Embryonic facial prominence (tissue), 1 donor: ENCODE measurements around the gene PLEKHG5.

Experiments used
- DNase-seq: peaks from one replicate; pipeline ENCODE4 v3.0.0-alpha.2; 2016; ENCODE audit errors: extremely low spot score

The PLEKHG5 gene

DNA sequence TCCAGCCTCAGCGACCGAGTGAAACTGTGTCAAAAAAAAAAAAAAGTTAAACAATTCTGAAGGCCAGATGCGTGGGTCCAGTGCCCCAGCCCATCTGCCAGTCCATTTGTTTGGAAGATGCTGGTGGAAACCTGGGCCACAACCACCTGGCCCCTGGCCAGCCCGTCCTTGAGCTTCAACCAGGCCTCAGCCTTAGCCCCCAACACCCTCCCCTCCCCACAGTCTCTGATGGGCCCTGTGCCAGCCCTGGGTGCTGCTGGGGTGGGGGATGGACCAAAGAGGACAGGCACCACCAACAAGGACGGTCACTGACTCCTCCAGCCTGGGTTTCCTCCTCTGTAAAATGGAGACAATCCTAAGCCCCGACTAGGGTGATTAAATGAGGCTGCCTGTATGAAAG lies 19.6 kb upstream of the PLEKHG5 start:
- no peak for DNase-seq

- no peak for DNase-seq
Measured at GRCh38 chr1:6510493-6510892, 19.0 kb upstream of the PLEKHG5 start.

DNA sequence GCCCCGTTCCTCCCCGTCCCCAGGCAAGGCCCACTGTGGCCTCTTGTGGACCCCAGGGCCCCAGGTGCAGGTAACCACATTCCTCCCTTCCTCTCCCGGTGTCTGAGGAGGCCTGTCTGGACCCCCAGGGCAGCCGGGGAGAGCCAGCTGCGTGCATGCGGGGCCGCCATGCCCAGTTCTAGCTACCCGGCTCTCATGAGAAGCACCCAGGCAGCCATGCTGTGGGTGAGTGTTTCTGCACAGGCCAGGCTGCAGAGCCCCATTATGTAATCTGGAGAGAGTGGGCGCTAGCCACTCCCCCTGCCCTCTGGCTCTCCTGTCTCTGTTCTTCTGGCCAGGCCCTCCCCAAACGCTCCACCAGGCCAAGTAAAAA lies 18.4 kb upstream of the PLEKHG5 start:
- DNase-seq: no peak

DNA sequence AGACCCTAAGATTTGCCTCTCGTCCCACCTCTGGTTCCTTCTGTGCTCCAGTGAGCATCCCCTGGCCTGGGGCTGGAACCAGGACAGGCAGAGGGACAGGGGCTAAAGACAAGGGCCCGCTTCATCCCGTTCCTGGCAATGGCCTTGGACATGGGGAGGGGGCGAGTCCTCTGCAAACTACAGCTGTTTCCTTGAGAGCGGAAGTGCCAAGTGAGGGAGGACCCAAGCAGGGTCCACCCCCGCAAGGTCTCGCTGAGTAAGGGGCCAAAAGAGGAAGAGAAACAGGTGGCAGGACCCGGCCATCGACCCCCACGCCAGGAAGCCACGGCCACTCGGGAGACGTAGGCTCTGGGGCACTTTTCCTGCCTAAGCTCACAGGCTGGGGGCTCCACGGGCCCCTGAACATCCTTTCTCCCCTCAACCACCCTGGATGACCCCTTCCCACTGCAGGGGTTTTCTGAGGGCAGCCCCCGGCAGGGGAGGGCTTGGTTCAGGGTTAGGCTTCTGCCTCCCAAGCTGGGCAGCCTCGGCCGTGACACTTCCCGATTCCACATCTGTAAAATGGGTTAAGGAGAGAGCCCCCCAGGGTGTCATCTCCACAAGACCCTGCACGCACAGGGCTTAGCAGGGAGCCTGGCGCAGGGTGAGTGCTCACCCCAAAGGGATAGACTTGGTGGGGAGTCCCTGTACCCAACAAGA lies 17.9 kb upstream of the PLEKHG5 start:
- no peak for DNase-seq

- no peak for DNase-seq
Measured at GRCh38 chr1:6508816-6509189, 17.3 kb upstream of the PLEKHG5 start.

DNA sequence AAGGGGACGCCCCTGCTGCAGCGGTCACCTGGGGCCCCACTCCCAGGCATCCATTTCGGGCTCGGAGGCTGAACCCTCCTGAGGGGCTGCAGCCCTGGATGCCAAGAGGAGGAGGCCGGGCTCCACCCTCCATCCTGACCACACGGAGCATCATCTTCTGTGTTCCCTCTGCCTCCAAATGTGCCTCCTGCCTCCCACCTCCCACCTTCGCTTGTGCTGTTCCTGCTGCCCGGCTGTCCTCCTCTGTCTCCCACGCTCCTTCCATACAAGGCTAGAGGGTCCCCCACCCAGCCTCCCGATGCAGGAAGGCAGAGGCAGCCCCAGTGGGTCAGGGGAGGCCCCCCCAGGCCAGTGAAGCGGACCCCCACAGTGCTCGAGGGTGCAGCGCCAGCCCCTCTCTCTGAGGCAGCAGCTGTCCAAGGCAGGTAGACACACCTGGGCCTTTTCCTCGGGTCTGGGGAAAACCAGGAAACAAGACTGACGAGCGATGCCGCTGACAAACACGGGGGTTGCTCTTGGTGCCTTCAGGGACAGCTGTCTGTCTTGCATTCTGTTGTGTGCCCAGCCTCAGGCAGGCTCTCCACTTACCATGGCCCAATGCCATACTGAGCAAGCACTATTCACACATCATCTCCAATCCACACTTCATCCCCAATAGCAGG lies 16.8 kb upstream of the PLEKHG5 start:
- DNase-seq: no peak

DNA sequence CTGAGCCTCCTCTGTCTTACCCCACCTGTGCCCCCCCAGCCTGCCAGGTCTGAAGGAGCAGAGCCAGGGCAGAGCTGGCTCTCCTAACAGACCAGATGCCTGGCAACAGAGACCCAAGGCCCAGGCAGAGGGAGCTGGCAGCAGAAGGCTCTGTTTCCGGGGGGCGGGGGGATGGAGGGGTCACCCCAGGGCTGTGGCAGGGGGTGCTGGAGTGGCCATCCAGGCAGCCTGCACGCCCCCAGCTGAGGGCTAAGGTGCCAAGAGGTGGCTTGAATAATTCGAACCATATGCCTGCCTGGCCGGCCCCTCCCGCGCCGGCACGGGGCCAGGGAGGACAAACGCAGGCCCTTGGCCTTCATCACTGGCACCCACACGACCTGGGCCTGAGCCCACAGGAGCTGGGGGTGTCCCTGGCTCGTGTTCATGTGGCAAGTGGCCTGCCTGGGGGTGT lies 16.0 kb upstream of the PLEKHG5 start:
- no peak for DNase-seq

DNA sequence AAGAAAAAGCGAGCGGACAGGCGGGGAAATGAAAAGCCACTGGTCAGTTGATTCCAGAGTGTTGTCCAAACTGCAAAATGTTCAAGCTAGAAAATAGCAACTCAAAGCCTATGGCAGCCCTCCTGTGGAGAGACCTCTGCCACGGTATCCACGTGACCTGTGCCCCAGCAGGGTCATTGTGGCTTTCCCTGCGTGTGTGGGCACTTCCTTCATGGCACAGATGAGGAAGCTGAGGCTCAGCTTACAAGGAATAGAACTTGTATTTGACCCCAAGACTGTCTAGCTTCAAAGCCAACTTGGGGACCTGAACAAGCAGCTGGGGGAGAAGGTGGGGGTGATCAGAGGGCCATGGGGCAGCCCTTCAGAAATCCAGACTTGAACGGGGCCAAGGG lies 15.6 kb upstream of the PLEKHG5 start:
- no peak for DNase-seq

- DNase-seq: no peak
Measured at GRCh38 chr1:6506210-6507036, 15.0 kb upstream of the PLEKHG5 start.

- no peak for DNase-seq
Measured at GRCh38 chr1:6505367-6506209, 14.1 kb upstream of the PLEKHG5 start.

GRCh38 chr1:6504887-6505286 lies 13.4 kb upstream of the PLEKHG5 start:
- no peak for DNase-seq

DNA sequence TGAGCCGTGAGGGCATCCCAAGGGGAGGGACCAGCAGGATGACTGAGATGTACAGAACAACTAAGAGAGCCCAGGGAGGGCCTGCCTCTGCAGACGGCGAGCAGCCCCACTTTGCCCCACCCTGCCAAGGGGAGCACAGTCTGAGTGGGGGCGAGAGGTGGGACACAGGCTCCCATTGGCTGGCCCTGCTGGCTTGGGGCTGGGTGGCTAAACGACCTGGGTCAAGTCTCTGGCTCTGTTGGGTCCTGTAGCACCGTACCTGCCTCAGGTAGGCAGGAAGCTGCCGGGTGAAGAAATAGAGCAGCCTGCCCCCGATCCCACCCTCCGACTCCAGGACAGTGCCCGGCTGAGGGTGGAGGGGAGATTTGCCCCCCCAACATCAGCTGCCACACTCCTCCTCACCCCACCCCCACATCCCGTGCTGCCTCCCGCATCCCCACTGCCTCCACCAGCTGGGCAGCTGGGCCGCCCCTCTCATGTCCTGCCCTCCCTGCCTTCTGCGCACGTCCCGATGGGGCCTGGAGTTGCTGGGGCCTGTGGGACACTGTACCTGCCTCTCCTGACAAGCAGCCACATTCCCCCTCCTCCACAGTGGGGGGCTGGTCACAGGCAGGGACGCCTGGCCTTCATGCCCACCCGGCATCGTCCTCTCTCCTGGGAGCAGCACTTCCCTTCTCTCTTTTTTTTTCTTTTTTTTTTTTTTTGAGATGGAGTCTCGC lies 12.6 kb upstream of the PLEKHG5 start:
- DNase-seq: no peak

GRCh38 chr1:6502000-6502891 lies 10.8 kb upstream of the PLEKHG5 start:
- DNase-seq: no peak

DNA sequence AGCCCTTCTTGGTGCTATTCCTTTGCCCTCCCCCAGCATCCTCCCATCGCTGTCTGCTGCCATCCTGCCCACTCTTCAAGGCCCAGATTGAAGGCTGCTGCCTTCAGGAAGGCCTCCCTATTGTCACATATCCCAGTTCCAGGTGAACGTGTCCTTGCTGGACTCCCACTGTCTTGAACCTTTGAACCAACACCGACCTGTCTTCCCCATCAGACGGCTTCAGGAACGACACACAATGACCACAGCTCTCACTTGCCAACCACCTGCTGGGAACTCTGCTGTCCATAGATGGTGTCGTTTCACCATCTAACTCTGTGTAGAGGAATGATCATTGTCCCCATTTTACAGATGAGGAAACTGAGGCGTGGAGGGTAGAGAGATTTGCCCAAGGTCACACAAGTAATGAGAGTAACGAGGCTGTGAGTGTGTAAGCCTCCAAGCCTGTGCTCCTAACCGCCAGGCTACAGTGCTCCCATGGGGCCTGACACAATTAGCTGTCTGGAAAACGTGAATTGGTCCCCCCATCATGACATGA lies 9.9 kb upstream of the PLEKHG5 start:
- DNase-seq: no peak

- no peak for DNase-seq
Measured at GRCh38 chr1:6500544-6501278, 9.2 kb upstream of the PLEKHG5 start.

DNA sequence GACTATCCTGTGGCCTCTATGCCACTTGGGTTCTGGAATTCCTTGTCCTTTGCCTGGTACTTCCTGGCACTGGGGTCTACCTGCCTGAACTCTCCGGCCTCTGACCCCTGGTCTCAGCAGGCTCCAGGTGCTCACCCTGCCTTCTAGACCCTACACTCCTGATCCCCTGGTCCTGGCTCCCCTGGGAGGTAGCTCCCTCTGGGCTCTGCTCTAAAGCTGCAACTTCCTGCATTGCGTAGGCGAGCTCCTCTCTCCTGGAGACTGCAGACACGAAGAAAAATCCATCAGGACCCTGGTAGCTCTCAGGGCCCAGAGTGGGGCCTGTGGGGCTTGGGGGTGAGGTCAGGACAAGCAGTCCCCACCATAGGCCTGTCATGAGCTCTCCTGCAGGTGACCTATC lies 7.8 kb upstream of the PLEKHG5 start:
- no peak for DNase-seq

DNA sequence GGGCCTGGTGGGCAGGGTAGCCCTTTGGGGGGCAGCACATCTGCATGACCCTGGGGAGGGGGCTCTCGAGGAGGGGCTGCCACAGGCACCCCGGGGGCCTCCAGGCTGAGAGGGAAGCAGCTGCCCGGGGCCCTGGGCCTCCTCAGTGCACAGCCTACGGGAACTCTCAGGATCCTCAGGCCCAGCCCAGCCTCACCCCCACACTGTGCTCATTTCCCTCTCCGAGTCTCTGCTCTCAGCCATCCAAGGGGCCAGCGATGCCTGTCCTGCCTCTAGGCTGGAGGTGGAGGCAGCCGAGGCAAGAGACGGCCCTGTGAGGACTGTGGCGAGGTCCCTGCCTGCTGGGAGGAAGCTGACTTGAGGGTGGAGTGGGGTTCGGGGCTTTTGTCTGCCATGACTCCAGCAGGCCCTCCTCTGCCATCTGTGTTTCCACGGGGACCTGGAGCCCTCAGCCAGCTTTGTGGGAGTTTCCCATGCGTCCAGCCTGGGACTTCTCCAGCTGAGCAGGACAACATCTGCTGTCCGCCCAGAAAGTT lies 7.2 kb upstream of the PLEKHG5 start:
- DNase-seq: no peak

GRCh38 chr1:6497867-6498575 lies 6.6 kb upstream of the PLEKHG5 start:
- no peak for DNase-seq
